CD14-positive monocyte (primary cell): ENCODE measurements around the gene PPP1R1C. TPM values are rescaled to one million over a fixed set of nuclear protein-coding genes. Genes with fewer than 3 reads are reported as not detected.

ENCODE experiments used
- DNase-seq, 3 donors: peaks; one replicate each; pipeline ENCODE4 v3.0.0-alpha.2; 2011 to 2022
- H2AFZ ChIP-seq: 2 replicates; pipeline ENCODE4 v1.6.0; 2012; ENCODE audit warnings: mild to moderate bottlenecking, low read depth, low read length, inconsistent platforms; ENCODE audit not compliant: insufficient read depth, poor library complexity, severe bottlenecking
- H3K27ac ChIP-seq, 2 donors: 1 replicate in 1 of 2; 2 replicates in 1 of 2; pipeline ENCODE4 v1.5.1; 2012 to 2013; ENCODE audit warnings: low read length in 2 of 2, control low read depth in 1 of 2, inconsistent platforms in 1 of 2, low read depth in 1 of 2, mild to moderate bottlenecking in 1 of 2
- H3K27me3 ChIP-seq, 2 donors: one replicate each; pipeline versions ENCODE4 v1.6.0 to v1.6.1; 2011 to 2013; ENCODE audit warnings: low read length in 2 of 2; ENCODE audit not compliant: control insufficient read depth in 2 of 2, insufficient read depth in 2 of 2
- H3K36me3 ChIP-seq, 2 donors: replicated peaks in 1 of 2; 1 replicate in 1 of 2; 2 replicates in 1 of 2; pipeline versions ENCODE4 v1.5.1 to v1.6.1; 2012 to 2013; ENCODE audit warnings: low read length in 2 of 2, control low read depth in 1 of 2, inconsistent platforms in 1 of 2, mild to moderate bottlenecking in 1 of 2; ENCODE audit not compliant: insufficient read depth in 2 of 2, control insufficient read depth in 1 of 2
- H3K4me1 ChIP-seq, 2 donors: 1 replicate in 1 of 2; 2 replicates in 1 of 2; pipeline versions ENCODE4 v1.5.1 to v1.6.1; 2012 to 2013; ENCODE audit warnings: low read length in 2 of 2, control low read depth in 1 of 2, inconsistent platforms in 1 of 2, mild to moderate bottlenecking in 1 of 2, moderate library complexity in 1 of 2; ENCODE audit not compliant: insufficient read depth in 2 of 2, control insufficient read depth in 1 of 2
- H3K4me2 ChIP-seq: replicated peaks from 2 replicates; pipeline ENCODE3; 2012; ENCODE audit warnings: low read length, moderate library complexity, mild to moderate bottlenecking; ENCODE audit not compliant: poor library complexity, severe bottlenecking; ENCODE audit errors: extremely low read depth
- H3K4me3 ChIP-seq, 3 experiments: fragments of 200-600 bp in 1 of 3; sonication (generic) in 1 of 3; replicated peaks in 1 of 3; 1 replicate in 2 of 3; 2 replicates in 1 of 3; pipeline ENCODE4 v1.5.1; 2011 to 2013; ENCODE audit warnings: low read length in 3 of 3, mild to moderate bottlenecking in 3 of 3, control low read depth in 2 of 3, low read depth in 2 of 3, inconsistent platforms in 1 of 3, moderate library complexity in 1 of 3
- H3K79me2 ChIP-seq: 2 replicates; pipeline ENCODE4 v1.6.0; 2012; ENCODE audit warnings: mild to moderate bottlenecking, control low read depth, inconsistent platforms, low read length, moderate library complexity; ENCODE audit not compliant: insufficient read depth
- H3K9ac ChIP-seq: 2 replicates; pipeline ENCODE4 v1.6.0; 2017; ENCODE audit warnings: low read length, mild to moderate bottlenecking; ENCODE audit not compliant: insufficient read depth, poor library complexity, severe bottlenecking
- H3K9me3 ChIP-seq, 2 donors: replicated peaks in 1 of 2; 1 replicate in 1 of 2; 2 replicates in 1 of 2; pipeline versions ENCODE4 v1.5.1 to v1.6.1; 2012 to 2013; ENCODE audit warnings: low read length in 2 of 2, control low read depth in 1 of 2; ENCODE audit not compliant: control insufficient read depth in 1 of 2, insufficient read depth in 1 of 2
- H4K20me1 ChIP-seq: 2 replicates; pipeline ENCODE4 v1.6.0; 2012; ENCODE audit warnings: mild to moderate bottlenecking, low read length, control low read depth, moderate library complexity; ENCODE audit not compliant: insufficient read depth
- H3K27ac Mint-ChIP-seq, 7 donors: one replicate each; pipeline ENCODE4 v1.8.0; 2020; ENCODE audit warnings: mild to moderate bottlenecking in 7 of 7, mixed read lengths in 7 of 7, moderate library complexity in 6 of 7, inconsistent platforms in 2 of 7
- H3K27me3 Mint-ChIP-seq, 3 donors: one replicate each; pipeline ENCODE4 v1.8.0; 2021 to 2022; ENCODE audit warnings: low read depth in 3 of 3, mild to moderate bottlenecking in 3 of 3, mixed read lengths in 3 of 3, moderate library complexity in 3 of 3, inconsistent platforms in 1 of 3
- H3K36me3 Mint-ChIP-seq, 2 donors: one replicate each; pipeline ENCODE4 v1.8.0; 2020; ENCODE audit warnings: mixed read lengths in 2 of 2, inconsistent platforms in 1 of 2, mild to moderate bottlenecking in 1 of 2
- H3K4me1 Mint-ChIP-seq: one replicate; pipeline ENCODE4 v1.8.0; 2020; ENCODE audit warnings: mild to moderate bottlenecking, mixed read lengths
- H3K4me3 Mint-ChIP-seq, 2 donors: one replicate each; pipeline ENCODE4 v1.8.0; 2020; ENCODE audit warnings: mild to moderate bottlenecking in 2 of 2, mixed read lengths in 2 of 2, moderate library complexity in 1 of 2
- H3K9me3 Mint-ChIP-seq, 7 donors: one replicate each; pipeline ENCODE4 v1.8.0; 2020 to 2022; ENCODE audit warnings: mixed read lengths in 7 of 7, mild to moderate bottlenecking in 6 of 7, moderate library complexity in 6 of 7, inconsistent platforms in 2 of 7
- WGBS: methylation state at CpG from one replicate; pipeline ENCODE4 v1.1.5; 2013; ENCODE audit warnings: missing lambda C conversion rate; ENCODE audit not compliant: insufficient coverage; 5-methylcytosine and 5-hydroxymethylcytosine counted together
- intact Hi-C, 2 donors: fragments of 100-400 bp; cut with micrococcal nuclease; formaldehyde crosslinking; loops; one replicate each; pipeline versions ENCODE4 v1.15.0 to v1.15.1; 2023
- polyA plus RNA-seq, 3 donors: library from polyadenylated mRNA; depleted of rRNA in 1 of 3; unstranded in 2 of 3; stranded (reverse) in 1 of 3; fragments of 300-500 nt in 2 of 3; fragments of >200 nt in 1 of 3; fragmentation: Illumina TruSeq in 2 of 3; gene quantifications; 1 replicate in 2 of 3; 2 replicates in 1 of 3; pipeline ENCODE4 v1.2.3, GENCODE V29; 2012 to 2021
- TF ChIP-seq, protein P1 (sequence below): fragments of 200-600 bp; IDR thresholded peaks from one replicate; pipeline ENCODE4 v1.8.0; 2022; ENCODE audit warnings: antibody characterized with exemption, mild to moderate bottlenecking

PPP1R1C gene
- polyA plus RNA-seq, 3 donors: not detected

DNA sequence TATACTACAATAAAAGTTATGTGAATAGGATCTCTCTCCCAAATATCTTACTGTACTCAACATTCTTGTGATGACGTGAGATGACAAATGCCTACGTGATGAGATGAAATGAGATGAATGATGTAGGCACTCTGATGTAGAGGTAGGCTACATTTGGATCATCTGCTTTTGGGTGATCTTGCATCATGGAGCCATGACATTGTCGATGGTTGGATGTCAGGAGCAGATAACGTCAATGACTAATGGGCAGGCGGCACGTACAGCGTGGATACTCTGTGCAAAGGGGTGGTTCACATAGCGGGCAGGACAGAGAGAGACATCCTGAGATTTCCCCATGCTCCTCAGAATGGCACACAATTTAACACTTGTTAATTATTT, 40.8 kb upstream of the PPP1R1C start:
- Mint-ChIP-seq H3K9me3 (peaks cover 0 to 2% (median 0%) of the 10 kb centered on the region in 7 donors), H3K4me3 (no peak overlapping the region), H3K36me3 (no peaks in the 10 kb centered on the region), H3K4me1 (peaks cover 7% of the 10 kb centered on the region), H3K27ac (no peak overlapping the region), H3K27me3 (peaks cover 0 to 2% (median 0%) of the 10 kb centered on the region in 3 donors)
- Histone ChIP-seq H3K4me2 (no peak overlapping the region), H3K36me3 (no peaks in the 10 kb centered on the region), H3K27ac (no peak overlapping the region), H3K9me3 (no peaks in the 10 kb centered on the region), H3K4me1 (no peaks in the 10 kb centered on the region), H3K27me3 (no peaks in the 10 kb centered on the region), H3K9ac (no peak overlapping the region), H4K20me1 (no peaks in the 10 kb centered on the region), H3K79me2 (no peaks in the 10 kb centered on the region), H2AFZ (no peak overlapping the region), H3K4me3 (no peak overlapping the region)
- TF ChIP-seq, protein P1, sequence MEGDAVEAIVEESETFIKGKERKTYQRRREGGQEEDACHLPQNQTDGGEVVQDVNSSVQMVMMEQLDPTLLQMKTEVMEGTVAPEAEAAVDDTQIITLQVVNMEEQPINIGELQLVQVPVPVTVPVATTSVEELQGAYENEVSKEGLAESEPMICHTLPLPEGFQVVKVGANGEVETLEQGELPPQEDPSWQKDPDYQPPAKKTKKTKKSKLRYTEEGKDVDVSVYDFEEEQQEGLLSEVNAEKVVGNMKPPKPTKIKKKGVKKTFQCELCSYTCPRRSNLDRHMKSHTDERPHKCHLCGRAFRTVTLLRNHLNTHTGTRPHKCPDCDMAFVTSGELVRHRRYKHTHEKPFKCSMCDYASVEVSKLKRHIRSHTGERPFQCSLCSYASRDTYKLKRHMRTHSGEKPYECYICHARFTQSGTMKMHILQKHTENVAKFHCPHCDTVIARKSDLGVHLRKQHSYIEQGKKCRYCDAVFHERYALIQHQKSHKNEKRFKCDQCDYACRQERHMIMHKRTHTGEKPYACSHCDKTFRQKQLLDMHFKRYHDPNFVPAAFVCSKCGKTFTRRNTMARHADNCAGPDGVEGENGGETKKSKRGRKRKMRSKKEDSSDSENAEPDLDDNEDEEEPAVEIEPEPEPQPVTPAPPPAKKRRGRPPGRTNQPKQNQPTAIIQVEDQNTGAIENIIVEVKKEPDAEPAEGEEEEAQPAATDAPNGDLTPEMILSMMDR: no peak
- DNase-seq: no peak
- intact Hi-C loops: no loop called here
- WGBS: 100% methylated on average over 4 of the region's 8 CpGs

DNA sequence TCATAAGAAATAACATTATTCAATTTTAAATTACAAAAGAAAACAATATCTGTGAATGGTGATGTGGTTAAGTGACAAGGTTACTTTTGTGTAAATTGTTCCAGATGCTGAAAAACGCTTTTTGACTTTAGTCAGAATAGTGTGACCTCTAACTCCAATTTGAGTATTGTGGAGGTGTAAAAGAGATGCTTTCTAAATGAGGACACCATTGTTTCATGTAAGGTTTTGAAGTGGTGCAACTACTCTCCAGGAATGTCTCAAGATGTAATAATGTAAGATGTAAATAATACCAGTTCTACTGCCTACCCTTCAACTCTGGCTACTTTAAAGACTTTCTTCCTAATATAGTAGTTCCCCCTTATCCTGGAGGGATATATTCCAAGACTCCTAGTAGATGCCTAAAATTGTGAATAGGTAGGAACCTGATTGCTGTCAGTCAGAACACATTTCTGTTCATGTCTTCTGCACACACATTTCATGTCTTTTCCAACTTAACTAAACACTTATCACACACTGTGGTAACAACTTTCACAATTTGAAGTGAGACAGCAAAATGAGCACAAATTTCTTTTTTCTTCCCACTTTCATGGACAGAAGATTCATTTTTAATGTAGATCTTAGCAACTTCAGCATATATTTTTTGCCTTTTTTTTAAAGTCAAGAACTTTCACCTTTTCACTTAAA, 39.1 kb upstream of the PPP1R1C start:
- Mint-ChIP-seq H3K4me1 (peaks cover 7% of the 10 kb centered on the region), H3K27ac (no peak overlapping the region), H3K4me3 (no peak overlapping the region), H3K27me3 (peaks cover 0 to 4% (median 0%) of the 10 kb centered on the region in 3 donors), H3K36me3 (no peaks in the 10 kb centered on the region), H3K9me3 (peaks cover 0 to 2% (median 0%) of the 10 kb centered on the region in 7 donors)
- Histone ChIP-seq H3K79me2 (no peaks in the 10 kb centered on the region), H3K36me3 (no peaks in the 10 kb centered on the region), H3K27ac (no peak overlapping the region), H3K4me2 (no peak overlapping the region), H3K4me3 (no peak overlapping the region), H3K4me1 (no peaks in the 10 kb centered on the region), H3K27me3 (no peaks in the 10 kb centered on the region), H3K9ac (no peak overlapping the region), H3K9me3 (no peaks in the 10 kb centered on the region), H4K20me1 (no peaks in the 10 kb centered on the region), H2AFZ (no peak overlapping the region)
- intact Hi-C loops: no loop called here
- 100% methylated on average over 1 of the region's 1 CpG for WGBS
- TF ChIP-seq, protein P1: no peak
- DNase-seq: no peak
